Measurements from ENCODE around the gene SNX8.

Gene SNX8

GRCh38 chr7:2247141-2247995 lies 66.9 kb downstream of the SNX8 start:
- DNase-seq (ENCODE audit: low read depth in 2 of 2): no peak

GRCh38 chr7:2245883-2246675 lies 68.2 kb downstream of the SNX8 start:
- DNase-seq (ENCODE audit: low read depth in 2 of 2): no peak

- no peak for DNase-seq (ENCODE audit: low read depth in 2 of 2)
Measured at GRCh38 chr7:2244404-2244995, 69.7 kb downstream of the SNX8 start.

- DNase-seq (ENCODE audit: low read depth in 2 of 2): no peak
Measured at GRCh38 chr7:2243458-2243857, 70.8 kb downstream of the SNX8 start.

GRCh38 chr7:2242541-2243429 lies 71.5 kb downstream of the SNX8 start:
- DNase-seq (ENCODE audit: low read depth in 2 of 2): no peak

- DNase-seq (ENCODE audit: low read depth in 2 of 2): peak; percentile 41 to 49
Measured at GRCh38 chr7:2241580-2242540, 72.4 kb downstream of the SNX8 start, which contains the start of the genes MRM2 and NUDT1. MRM2 (minus strand) TSS chr7:2242205; CDS start chr7:2242169, 36 bp downstream. NUDT1 (plus strand) TSS chr7:2242226; CDS start chr7:2244575, 2,349 bp downstream.

GRCh38 chr7:2239242-2239641 lies 75.0 kb downstream of the SNX8 start:
- DNase-seq (ENCODE audit: low read depth in 2 of 2): no peak

GRCh38 chr7:2237109-2237602 lies 77.1 kb downstream of the SNX8 start:
- no peak for DNase-seq (ENCODE audit: low read depth in 2 of 2)

- DNase-seq (ENCODE audit: low read depth in 2 of 2): no peak
Measured at GRCh38 chr7:2233926-2234325, 80.3 kb downstream of the SNX8 start.

GRCh38 chr7:2232766-2233520 lies 81.3 kb downstream of the SNX8 start, which contains the start of gene MAD1L1:
MAD1L1 (minus strand) TSS chr7:2232945; CDS start chr7:2230133, 2,812 bp downstream.
- DNase-seq (ENCODE audit: low read depth in 2 of 2): peak; percentile 75 to 77

- DNase-seq (ENCODE audit: low read depth in 2 of 2): no peak
Measured at GRCh38 chr7:2231992-2232765, 82.1 kb downstream of the SNX8 start.

GRCh38 chr7:2230882-2231281 lies 83.4 kb downstream of the SNX8 start:
- no peak for DNase-seq (ENCODE audit: low read depth in 2 of 2)

- no peak for DNase-seq (ENCODE audit: low read depth in 2 of 2)
Measured at GRCh38 chr7:2230226-2230625, 84.0 kb downstream of the SNX8 start.

GRCh38 chr7:2229467-2229866 lies 84.8 kb downstream of the SNX8 start:
- no peak for DNase-seq (ENCODE audit: low read depth in 2 of 2)

- DNase-seq (ENCODE audit: low read depth in 2 of 2): no peak
Measured at GRCh38 chr7:2228921-2229320, 85.3 kb downstream of the SNX8 start.

- DNase-seq (ENCODE audit: low read depth in 2 of 2): no peak
Measured at GRCh38 chr7:2227699-2228098, 86.5 kb downstream of the SNX8 start.

- no peak for DNase-seq (ENCODE audit: low read depth in 2 of 2)
Measured at GRCh38 chr7:2225830-2226229, 88.4 kb downstream of the SNX8 start.

GRCh38 chr7:2225336-2225735 lies 88.9 kb downstream of the SNX8 start:
- no peak for DNase-seq (ENCODE audit: low read depth in 2 of 2)
